ENCODE data around the gene PHYKPL. TPM values are rescaled to one million over a fixed set of nuclear protein-coding genes. Genes with fewer than 3 reads are reported as not detected.
A peak's percentile ranks its signal among the peaks of the same experiment; 100 is the strongest.

The PHYKPL gene
- total RNA-seq, 2 donors from 2014 or later: 78.3 to 94.8 TPM

GRCh38 chr5:178206166-178207101 is 26.2 kb downstream of the PHYKPL start:
- TF ChIP-seq CTCF (IDR thresholded peaks at IDR 0.05): no peak

GRCh38 chr5:178205749-178206047 is 26.9 kb downstream of the PHYKPL start:
- peak overlapping the region; percentile 96 for H3K4me3 ChIP-seq
- H3K36me3 ChIP-seq: peaks cover 22% of the 10 kb centered on the region
- H3K27ac ChIP-seq: peak overlapping the region; percentile 90 to 97
- peaks cover 10 to 31% of the 10 kb centered on the region in 2 donors for H3K4me1 ChIP-seq (ENCODE audit: control insufficient read depth in 1 of 2, low read depth in 2 of 2)
- H3K9me3 ChIP-seq: no peaks in the 10 kb centered on the region
- DNase-seq (ENCODE audit: low spot score): no peak
- no peaks in the 10 kb centered on the region for H3K27me3 ChIP-seq (replicated peaks; ENCODE audit: insufficient read depth)
- no peak for TF ChIP-seq CTCF (IDR thresholded peaks at IDR 0.05)
- ATAC-seq (ENCODE audit: insufficient number of reproducible peaks, low FRiP score, low read depth): no peak

More at GRCh38 chr5:178206166-178207101, 26.2 kb downstream of the PHYKPL start:
- Histone ChIP-seq H3K27ac (no peak overlapping the region), H3K4me3 (peak overlapping the region; percentile 96), H3K9me3 (no peaks in the 10 kb centered on the region), H3K27me3 (replicated peaks; ENCODE audit: insufficient read depth) (no peaks in the 10 kb centered on the region), H3K4me1 (ENCODE audit: control insufficient read depth in 1 of 2, low read depth in 2 of 2) (peaks cover 10 to 31% of the 10 kb centered on the region in 2 donors), H3K36me3 (peaks cover 30% of the 10 kb centered on the region)
- DNase-seq (ENCODE audit: low spot score) (no peak), ATAC-seq (ENCODE audit: insufficient number of reproducible peaks, low FRiP score, low read depth) (no peak)

GRCh38 chr5:178204935-178205748 is 27.5 kb downstream of the PHYKPL start:
- TF ChIP-seq CTCF (IDR thresholded peaks at IDR 0.05): no peak
- ATAC-seq (ENCODE audit: insufficient number of reproducible peaks, low FRiP score, low read depth) (peak; percentile 17), DNase-seq (ENCODE audit: low spot score) (peak; percentile 33)
- Histone ChIP-seq H3K4me1 (ENCODE audit: control insufficient read depth in 1 of 2, low read depth in 2 of 2) (peaks cover 10 to 31% of the 10 kb centered on the region in 2 donors), H3K27me3 (replicated peaks; ENCODE audit: insufficient read depth) (no peaks in the 10 kb centered on the region), H3K36me3 (peaks cover 17% of the 10 kb centered on the region), H3K9me3 (no peaks in the 10 kb centered on the region), H3K4me3 (peak overlapping the region; percentile 96), H3K27ac (peak overlapping the region; percentile 90 to 97)

GRCh38 chr5:178204182-178204934 is 28.2 kb downstream of the PHYKPL start, which contains the start of gene HNRNPAB:
HNRNPAB (plus strand) TSS chr5:178204533; CDS start chr5:178204838, 305 bp downstream.
- Histone ChIP-seq H3K27me3 (replicated peaks; ENCODE audit: insufficient read depth) (no peaks in the 10 kb centered on the region), H3K27ac (peak within 1 kb of the TSS; percentile 90 to 97), H3K36me3 (peaks cover 9% of the 10 kb centered on the region), H3K9me3 (no peaks in the 10 kb centered on the region), H3K4me3 (peak within 1 kb of the TSS; percentile 96), H3K4me1 (ENCODE audit: control insufficient read depth in 1 of 2, low read depth in 2 of 2) (peaks cover 10 to 31% of the 10 kb centered on the region in 2 donors)
- ATAC-seq (ENCODE audit: insufficient number of reproducible peaks, low FRiP score, low read depth) (peak; percentile 97), DNase-seq (ENCODE audit: low spot score) (peak; percentile 85)
- no peak for TF ChIP-seq CTCF (IDR thresholded peaks at IDR 0.05)

All from thoracic aorta (tissue), 2 donors.